Activated CD4-positive, alpha-beta T cell treated with anti-CD3 and anti-CD28 coated beads, Interleukin-2, Interleukin-4, amounts not matched to agents 100 ng/mL and 50 ng/mL, durations not matched to agents 16 hours and 8 hours (primary cell): Measurements from ENCODE around the gene MBNL2.

Source experiments
- DNase-seq: peaks from one replicate; pipeline ENCODE4 v3.0.0-alpha.2; 2020; ENCODE audit warnings: low spot score

The MBNL2 gene

GRCh38 chr13:97234742-97235141 is 12.6 kb downstream of the MBNL2 start:
- DNase-seq: no peak

GRCh38 chr13:97235549-97236231 is 13.6 kb downstream of the MBNL2 start:
- DNase-seq: no peak

- DNase-seq: no peak
These were observed 15.3 kb downstream of the MBNL2 start for GRCh38 chr13:97237388-97237787.

- no peak for DNase-seq
These were observed 16.3 kb downstream of the MBNL2 start for GRCh38 chr13:97238432-97238831.

- DNase-seq: no peak
These were observed 16.8 kb downstream of the MBNL2 start for GRCh38 chr13:97238883-97239282.

GRCh38 chr13:97239306-97239705 is 17.2 kb downstream of the MBNL2 start:
- DNase-seq: no peak

- DNase-seq: no peak
These were observed 18.0 kb downstream of the MBNL2 start for GRCh38 chr13:97239943-97240787.

GRCh38 chr13:97240788-97241734 is 18.9 kb downstream of the MBNL2 start:
- DNase-seq: no peak

- no peak for DNase-seq
These were observed 19.6 kb downstream of the MBNL2 start for GRCh38 chr13:97241761-97242160.

GRCh38 chr13:97242755-97243497 is 20.8 kb downstream of the MBNL2 start:
- no peak for DNase-seq

- DNase-seq: no peak
These were observed 22.0 kb downstream of the MBNL2 start for GRCh38 chr13:97243915-97244781.

- no peak for DNase-seq
These were observed 22.9 kb downstream of the MBNL2 start for GRCh38 chr13:97245011-97245410.

GRCh38 chr13:97246596-97247158 is 24.5 kb downstream of the MBNL2 start:
- DNase-seq: no peak

GRCh38 chr13:97248243-97248642 is 26.1 kb downstream of the MBNL2 start:
- no peak for DNase-seq

GRCh38 chr13:97249093-97249795 is 27.1 kb downstream of the MBNL2 start:
- DNase-seq: no peak

- no peak for DNase-seq
These were observed 27.8 kb downstream of the MBNL2 start for GRCh38 chr13:97249796-97250495.

GRCh38 chr13:97250560-97250959 is 28.4 kb downstream of the MBNL2 start:
- DNase-seq: no peak

- DNase-seq: no peak
These were observed 30.6 kb downstream of the MBNL2 start for GRCh38 chr13:97252735-97253134.
